Ishikawa (cell line): ENCODE results near the gene LINC01488.

Experiments used
- CEBPB ChIP-seq: IDR thresholded peaks from 2 replicates; pipeline ENCODE4 v1.6.1; 2012
- CREB1 ChIP-seq: IDR thresholded peaks from 2 replicates; pipeline ENCODE4 v1.6.1; 2012; ENCODE audit warnings: low read depth
- EGR1 ChIP-seq: IDR thresholded peaks from 2 replicates; pipeline ENCODE4 v1.6.1; 2012
- EP300 ChIP-seq: IDR thresholded peaks from 2 replicates; pipeline ENCODE4 v1.6.1; 2012; ENCODE audit warnings: borderline replicate concordance
- FOXM1 ChIP-seq: IDR thresholded peaks from 2 replicates; pipeline ENCODE4 v1.6.1; 2012; ENCODE audit warnings: low read depth, borderline replicate concordance
- NFIC ChIP-seq: IDR thresholded peaks from 2 replicates; pipeline ENCODE4 v1.6.1; 2012
- RAD21 ChIP-seq: IDR thresholded peaks from 2 replicates; pipeline ENCODE4 v1.6.1; 2012; ENCODE audit warnings: low read depth
- TAF1 ChIP-seq: IDR thresholded peaks from 2 replicates; pipeline ENCODE4 v1.6.1; 2012; ENCODE audit warnings: low read depth, mild to moderate bottlenecking
- TCF12 ChIP-seq: IDR thresholded peaks from 2 replicates; pipeline ENCODE4 v1.6.1; 2012; ENCODE audit warnings: low read depth
- TEAD4 ChIP-seq: IDR thresholded peaks from 2 replicates; pipeline ENCODE4 v1.6.1; 2012
- YY1 ChIP-seq: IDR thresholded peaks from 2 replicates; pipeline ENCODE4 v1.6.1; 2012; ENCODE audit warnings: low read depth
- ZBTB7A ChIP-seq: IDR thresholded peaks from 2 replicates; pipeline ENCODE4 v1.6.1; 2012; ENCODE audit warnings: low read depth
- TF ChIP-seq, protein P1 (sequence below): IDR thresholded peaks from 2 replicates; pipeline ENCODE4 v1.6.1; 2012
- TF ChIP-seq, protein P2 (sequence below): IDR thresholded peaks from 2 replicates; pipeline ENCODE4 v1.6.1; 2012
- TF ChIP-seq, protein P3 (sequence below): IDR thresholded peaks from 2 replicates; pipeline ENCODE4 v1.6.1; 2012; ENCODE audit warnings: low read depth, mild to moderate bottlenecking

Gene LINC01488

DNA sequence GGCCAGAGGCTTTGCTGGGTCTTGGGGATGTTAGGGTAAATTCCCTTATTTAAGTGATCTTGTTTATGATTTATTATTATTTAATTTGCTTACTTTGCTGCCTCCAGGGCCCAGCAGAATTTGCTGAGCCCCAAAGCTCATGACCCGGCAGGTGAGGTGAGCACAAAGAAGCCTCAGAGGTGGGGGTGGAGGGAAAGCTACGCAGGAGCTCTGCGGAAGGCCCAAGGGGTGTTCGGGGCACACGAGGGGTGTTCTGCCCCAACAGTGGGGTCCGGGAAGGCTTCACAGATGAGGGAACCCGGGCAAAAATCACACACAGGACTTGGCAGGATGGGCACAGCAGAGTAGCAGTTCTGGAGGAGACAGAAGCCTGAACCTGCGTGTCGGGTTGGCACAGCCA lies 6.7 kb upstream of the LINC01488 start:
- no peak for TF ChIP-seq TAF1
- no peak for TF ChIP-seq CREB1
- no peak for TF ChIP-seq NFIC
- TF ChIP-seq ZBTB7A, result no peak

DNA sequence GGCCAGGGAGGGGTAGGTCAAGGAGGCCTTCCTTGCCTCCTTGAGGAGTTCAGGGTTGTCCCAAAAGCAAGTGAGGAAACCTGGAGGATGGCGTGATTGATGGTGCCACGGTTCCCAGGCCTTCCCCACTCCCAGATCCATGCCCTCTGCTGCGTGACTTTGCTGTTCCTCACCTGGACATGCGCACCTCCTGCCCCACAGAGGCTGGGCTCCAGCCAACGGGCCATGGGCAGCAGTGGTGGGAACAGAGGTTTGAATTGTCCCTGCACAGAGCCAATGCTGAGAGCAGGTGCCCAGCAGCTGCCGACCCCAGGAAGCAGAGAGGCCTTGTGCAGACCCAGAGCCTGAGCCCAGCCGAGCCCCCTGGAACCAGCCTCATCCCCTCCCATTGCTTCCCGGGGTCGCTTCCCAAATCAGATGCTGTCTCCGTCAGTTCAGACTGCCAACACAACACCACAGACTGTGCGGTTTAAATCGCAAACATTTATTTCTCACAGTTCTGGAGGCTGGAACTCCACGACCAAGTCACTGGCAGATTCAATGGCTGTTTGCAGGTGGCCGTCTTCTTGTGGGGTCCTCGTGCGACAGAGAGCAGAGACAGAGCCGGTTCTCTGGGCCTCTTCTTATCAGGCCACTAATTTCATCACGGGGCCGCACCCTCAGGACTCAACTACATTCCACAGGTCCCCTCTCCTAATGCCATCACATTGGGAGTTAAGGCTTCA lies 6.2 kb upstream of the LINC01488 start:
- no peak for TF ChIP-seq EGR1
- no peak for TF ChIP-seq TEAD4
- TF ChIP-seq, protein P1, sequence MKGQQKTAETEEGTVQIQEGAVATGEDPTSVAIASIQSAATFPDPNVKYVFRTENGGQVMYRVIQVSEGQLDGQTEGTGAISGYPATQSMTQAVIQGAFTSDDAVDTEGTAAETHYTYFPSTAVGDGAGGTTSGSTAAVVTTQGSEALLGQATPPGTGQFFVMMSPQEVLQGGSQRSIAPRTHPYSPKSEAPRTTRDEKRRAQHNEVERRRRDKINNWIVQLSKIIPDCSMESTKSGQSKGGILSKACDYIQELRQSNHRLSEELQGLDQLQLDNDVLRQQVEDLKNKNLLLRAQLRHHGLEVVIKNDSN, result no peak
- no peak for TF ChIP-seq RAD21
- TF ChIP-seq, protein P2, sequence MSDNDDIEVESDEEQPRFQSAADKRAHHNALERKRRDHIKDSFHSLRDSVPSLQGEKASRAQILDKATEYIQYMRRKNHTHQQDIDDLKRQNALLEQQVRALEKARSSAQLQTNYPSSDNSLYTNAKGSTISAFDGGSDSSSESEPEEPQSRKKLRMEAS, result no peak
- TF ChIP-seq EP300, result no peak
- no peak for TF ChIP-seq YY1
- no peak for TF ChIP-seq TAF1
- TF ChIP-seq, protein P3, sequence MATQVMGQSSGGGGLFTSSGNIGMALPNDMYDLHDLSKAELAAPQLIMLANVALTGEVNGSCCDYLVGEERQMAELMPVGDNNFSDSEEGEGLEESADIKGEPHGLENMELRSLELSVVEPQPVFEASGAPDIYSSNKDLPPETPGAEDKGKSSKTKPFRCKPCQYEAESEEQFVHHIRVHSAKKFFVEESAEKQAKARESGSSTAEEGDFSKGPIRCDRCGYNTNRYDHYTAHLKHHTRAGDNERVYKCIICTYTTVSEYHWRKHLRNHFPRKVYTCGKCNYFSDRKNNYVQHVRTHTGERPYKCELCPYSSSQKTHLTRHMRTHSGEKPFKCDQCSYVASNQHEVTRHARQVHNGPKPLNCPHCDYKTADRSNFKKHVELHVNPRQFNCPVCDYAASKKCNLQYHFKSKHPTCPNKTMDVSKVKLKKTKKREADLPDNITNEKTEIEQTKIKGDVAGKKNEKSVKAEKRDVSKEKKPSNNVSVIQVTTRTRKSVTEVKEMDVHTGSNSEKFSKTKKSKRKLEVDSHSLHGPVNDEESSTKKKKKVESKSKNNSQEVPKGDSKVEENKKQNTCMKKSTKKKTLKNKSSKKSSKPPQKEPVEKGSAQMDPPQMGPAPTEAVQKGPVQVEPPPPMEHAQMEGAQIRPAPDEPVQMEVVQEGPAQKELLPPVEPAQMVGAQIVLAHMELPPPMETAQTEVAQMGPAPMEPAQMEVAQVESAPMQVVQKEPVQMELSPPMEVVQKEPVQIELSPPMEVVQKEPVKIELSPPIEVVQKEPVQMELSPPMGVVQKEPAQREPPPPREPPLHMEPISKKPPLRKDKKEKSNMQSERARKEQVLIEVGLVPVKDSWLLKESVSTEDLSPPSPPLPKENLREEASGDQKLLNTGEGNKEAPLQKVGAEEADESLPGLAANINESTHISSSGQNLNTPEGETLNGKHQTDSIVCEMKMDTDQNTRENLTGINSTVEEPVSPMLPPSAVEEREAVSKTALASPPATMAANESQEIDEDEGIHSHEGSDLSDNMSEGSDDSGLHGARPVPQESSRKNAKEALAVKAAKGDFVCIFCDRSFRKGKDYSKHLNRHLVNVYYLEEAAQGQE, result no peak
- no peak for TF ChIP-seq TCF12
- no peak for TF ChIP-seq NFIC
- TF ChIP-seq FOXM1, result no peak

DNA sequence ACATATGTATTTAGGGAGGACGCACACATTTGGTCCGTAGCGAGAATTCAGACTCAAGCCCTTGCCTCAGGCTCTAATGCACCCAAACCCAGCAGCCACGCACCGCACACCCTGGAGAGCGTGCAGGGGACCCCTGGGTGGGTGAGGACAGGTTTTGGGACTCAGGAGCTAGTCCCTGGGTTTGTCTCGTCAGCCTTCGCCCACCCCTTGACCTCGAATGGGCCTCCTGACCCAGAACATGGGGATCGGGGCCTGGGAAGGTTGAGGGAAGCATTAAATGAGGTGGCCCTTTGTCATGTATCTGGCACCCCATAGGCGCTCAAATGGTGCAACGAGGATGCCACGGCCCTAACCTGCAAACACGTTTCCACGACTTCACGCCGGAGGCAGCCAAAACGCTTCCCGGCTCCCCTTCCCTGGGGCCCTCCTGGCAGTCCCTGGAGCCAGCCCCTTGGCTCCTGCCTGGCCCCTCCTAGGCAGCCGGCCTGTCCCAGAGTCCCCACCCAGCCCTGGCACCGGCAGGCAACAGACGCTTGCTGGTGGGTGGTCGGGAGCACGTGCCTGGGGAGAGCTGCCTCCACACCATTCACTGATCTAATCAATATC lies 5.5 kb upstream of the LINC01488 start:
- no peak for TF ChIP-seq YY1

DNA sequence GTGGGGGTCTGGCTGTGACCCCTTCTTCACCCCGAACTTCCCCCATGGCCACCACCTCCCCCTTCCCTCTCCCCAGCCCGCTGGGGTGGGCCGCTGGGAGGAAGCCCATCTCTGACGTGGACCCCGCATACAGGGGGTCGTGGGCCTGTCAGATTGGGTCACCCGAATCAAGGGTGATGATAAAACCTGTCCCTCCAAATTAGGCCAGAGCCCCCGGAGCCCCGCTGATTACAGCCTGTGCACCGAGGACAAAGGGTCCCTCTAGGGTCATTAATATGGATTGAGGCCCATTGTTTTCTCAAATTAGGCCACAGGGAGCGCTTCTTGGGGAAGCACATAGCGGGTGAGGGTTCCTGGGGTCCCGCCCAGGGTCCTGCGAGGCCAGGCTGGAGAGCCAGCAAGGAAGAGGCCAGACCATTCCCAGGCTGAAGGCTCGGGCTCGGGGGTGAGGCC lies 4.9 kb upstream of the LINC01488 start:
- TF ChIP-seq ZBTB7A (no peak), CREB1 (no peak), NFIC (no peak), FOXM1 (no peak), CEBPB (no peak), YY1 (no peak), TAF1 (no peak), TEAD4 (no peak), EGR1 (no peak), EP300 (no peak), RAD21 (no peak), TCF12 (no peak)
- TF ChIP-seq, protein P2, result no peak
- TF ChIP-seq, protein P3, result no peak
- TF ChIP-seq, protein P1, result no peak

DNA sequence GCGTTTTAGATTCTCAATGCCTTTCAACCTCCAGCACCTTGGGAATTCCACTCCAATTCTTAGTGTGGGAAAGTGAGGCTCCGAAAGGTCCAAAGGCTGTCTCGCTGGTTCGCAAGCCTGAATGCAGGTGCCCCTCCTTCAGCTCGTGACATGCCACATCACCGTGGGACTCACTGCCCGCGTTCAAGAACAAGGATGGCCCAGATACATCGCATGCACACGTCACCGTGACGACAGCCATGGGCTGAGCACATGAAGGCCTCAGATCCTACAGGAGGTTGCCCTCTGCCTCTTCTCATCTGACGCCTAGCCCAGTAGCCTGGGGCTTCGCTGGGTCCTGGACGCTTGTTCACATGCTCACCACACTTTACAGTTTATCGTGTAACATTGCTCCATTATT lies 4.4 kb upstream of the LINC01488 start:
- TF ChIP-seq, protein P1, result no peak
- TF ChIP-seq ZBTB7A, result no peak
- TF ChIP-seq RAD21, result no peak
- no peak for TF ChIP-seq TAF1
- no peak for TF ChIP-seq NFIC
- TF ChIP-seq CEBPB, result no peak
- no peak for TF ChIP-seq CREB1
- TF ChIP-seq EGR1, result no peak
- no peak for TF ChIP-seq TEAD4
- TF ChIP-seq YY1, result no peak
- TF ChIP-seq, protein P3, result no peak
- no peak for TF ChIP-seq TCF12
- no peak for TF ChIP-seq FOXM1
- TF ChIP-seq, protein P2, result no peak
- no peak for TF ChIP-seq EP300
